H1 (cell line): ENCODE measurements around the gene LGI4. TPM values are rescaled to one million over a fixed set of nuclear protein-coding genes. Genes with fewer than 3 reads are reported as not detected.
A peak's percentile ranks its signal among the peaks of the same experiment; 100 is the strongest.

Source experiments
- CTCF ChIA-PET: fragments of 300-600 bp; sonication (Branson Sonifier 250); formaldehyde crosslinking; loops from one replicate; lab custom pipeline; 2021; ENCODE audit not compliant: partially characterized antibody; lab: Charles Lee
- POLR2A ChIA-PET: fragments of 300-600 bp; sonication (Branson Sonifier 250); formaldehyde crosslinking; loops from one replicate; lab custom pipeline; 2021; ENCODE audit warnings: inconsistent platforms; ENCODE audit not compliant: partially characterized antibody; lab: Charles Lee
- DNase-seq, 2 experiments: peaks; one replicate each; pipeline versions ENCODE4 v3.0.0 to v3.0.0-alpha.2; 2010 to 2022; ENCODE audit warnings: low spot score in 2 of 2, low read depth in 1 of 2, mixed read lengths in 1 of 2
- FAIRE-seq: peaks from 2 replicates; lab custom pipeline; 2011; peaks lifted over from hg19 to GRCh38; lab: Jason Lieb, UNC
- H2AFZ ChIP-seq: 2 replicates; pipeline ENCODE4 v1.8.1; 2012; ENCODE audit warnings: low read length, inconsistent platforms
- H2AK5ac ChIP-seq: 2 replicates; pipeline ENCODE4 v1.6.1; 2013; ENCODE audit warnings: low read depth, low read length
- H2BK120ac ChIP-seq: replicated peaks from 2 replicates; pipeline ENCODE3; 2013; ENCODE audit warnings: low read depth, low read length, inconsistent platforms
- H2BK12ac ChIP-seq: 2 replicates; pipeline ENCODE4 v1.6.1; 2013; ENCODE audit warnings: low read depth, low read length
- H2BK15ac ChIP-seq: 2 replicates; pipeline ENCODE4 v1.6.1; 2013; ENCODE audit warnings: low read length
- H2BK20ac ChIP-seq: 2 replicates; pipeline ENCODE4 v1.6.1; 2013; ENCODE audit warnings: low read length
- H2BK5ac ChIP-seq: 2 replicates; pipeline ENCODE4 v1.6.1; 2013; ENCODE audit warnings: low read depth, low read length
- H3K14ac ChIP-seq: 2 replicates; pipeline ENCODE4 v1.6.1; 2013; ENCODE audit warnings: inconsistent platforms; ENCODE audit not compliant: insufficient read length
- H3K18ac ChIP-seq: 2 replicates; pipeline ENCODE4 v1.6.1; 2013; ENCODE audit warnings: low read length; ENCODE audit errors: extremely low read depth
- H3K23ac ChIP-seq: 2 replicates; pipeline ENCODE4 v1.6.1; 2013; ENCODE audit warnings: inconsistent platforms; ENCODE audit not compliant: insufficient read length
- H3K23me2 ChIP-seq: 2 replicates; pipeline ENCODE4 v1.6.1; 2013; ENCODE audit warnings: low read depth, low read length
- H3K27ac ChIP-seq: 2 replicates; pipeline ENCODE4 v1.6.1; 2011; ENCODE audit warnings: low read depth, low read length, inconsistent platforms
- H3K27me3 ChIP-seq, 4 experiments: replicated peaks in 1 of 4; 1 replicate in 1 of 4; 2 replicates in 3 of 4; pipeline versions ENCODE4 v1.6.1 to v1.8.1; 2011 to 2013; ENCODE audit warnings: low read length in 3 of 4, mild to moderate bottlenecking in 3 of 4, inconsistent platforms in 2 of 4, mixed read lengths in 2 of 4, moderate library complexity in 1 of 4; ENCODE audit not compliant: control insufficient read depth in 3 of 4, insufficient read depth in 3 of 4; ENCODE audit errors: extremely low read depth in 1 of 4
- H3K36me3 ChIP-seq, 4 experiments: 2 replicates each; pipeline versions ENCODE4 v1.6.1 to v1.8.1; 2011 to 2013; ENCODE audit warnings: mild to moderate bottlenecking in 4 of 4, low read length in 3 of 4, moderate library complexity in 2 of 4, control low read depth in 1 of 4, inconsistent platforms in 1 of 4; ENCODE audit not compliant: insufficient read depth in 4 of 4, control insufficient read depth in 2 of 4
- H3K4ac ChIP-seq: replicated peaks from 2 replicates; pipeline ENCODE3; 2013; ENCODE audit warnings: low read length, low read depth, mixed read lengths, inconsistent platforms; ENCODE audit not compliant: insufficient read length
- H3K4me1 ChIP-seq, 4 experiments: replicated peaks in 1 of 4; 1 replicate in 1 of 4; 2 replicates in 3 of 4; pipeline versions ENCODE4 v1.6.1 to v1.8.1; 2011 to 2013; ENCODE audit warnings: low read length in 3 of 4, inconsistent platforms in 2 of 4, mixed read lengths in 1 of 4; ENCODE audit not compliant: insufficient read depth in 4 of 4, control insufficient read depth in 3 of 4
- H3K4me2 ChIP-seq, 2 experiments: 2 replicates each; pipeline versions ENCODE4 v1.6.1 to v1.8.1; 2011 to 2013; ENCODE audit warnings: low read depth in 2 of 2, low read length in 2 of 2, control low read depth in 1 of 2, inconsistent platforms in 1 of 2, mild to moderate bottlenecking in 1 of 2; ENCODE audit not compliant: insufficient read depth in 1 of 2
- H3K4me3 ChIP-seq, 4 experiments: fragments of 200-600, 300-600 bp in 1 of 4; sonication (generic), shearing (Covaris generic), sonication (Bioruptor Twin) in 1 of 4; 2 replicates each; pipeline versions ENCODE4 v1.5.1 to v1.8.1; 2011 to 2016; ENCODE audit warnings: low read length in 4 of 4, low read depth in 3 of 4, control low read depth in 2 of 4, inconsistent platforms in 2 of 4, mild to moderate bottlenecking in 2 of 4, mixed read lengths in 1 of 4, moderate library complexity in 1 of 4; ENCODE audit not compliant: insufficient read depth in 2 of 4; ENCODE audit errors: extremely low read depth in 1 of 4
- H3K56ac ChIP-seq: replicated peaks from 2 replicates; pipeline ENCODE3; 2013; ENCODE audit warnings: low read depth, mild to moderate bottlenecking, mixed read lengths, low read length, inconsistent platforms; ENCODE audit not compliant: insufficient read length
- H3K79me1 ChIP-seq: 2 replicates; pipeline ENCODE4 v1.6.1; 2013; ENCODE audit warnings: low read depth, low read length, control low read depth
- H3K79me2 ChIP-seq, 2 experiments: 2 replicates each; pipeline versions ENCODE4 v1.6.1 to v1.8.1; 2012 to 2013; ENCODE audit warnings: low read length in 2 of 2, mild to moderate bottlenecking in 2 of 2, inconsistent platforms in 1 of 2; ENCODE audit not compliant: insufficient read depth in 2 of 2, control insufficient read depth in 1 of 2
- H3K9ac ChIP-seq, 4 experiments: replicated peaks in 1 of 4; 1 replicate in 1 of 4; 2 replicates in 3 of 4; pipeline versions ENCODE4 v1.6.1 to v1.8.1; 2011 to 2013; ENCODE audit warnings: low read depth in 3 of 4, low read length in 3 of 4, control low read depth in 2 of 4, mild to moderate bottlenecking in 2 of 4, moderate library complexity in 2 of 4, inconsistent platforms in 1 of 4; ENCODE audit errors: extremely low read depth in 1 of 4
- H3K9me3 ChIP-seq, 2 experiments: 2 replicates each; pipeline versions ENCODE4 v1.6.1 to v1.8.1; 2012 to 2013; ENCODE audit warnings: mild to moderate bottlenecking in 2 of 2, moderate library complexity in 2 of 2, control low read depth in 1 of 2, inconsistent platforms in 1 of 2, low read depth in 1 of 2, low read length in 1 of 2, mixed read lengths in 1 of 2; ENCODE audit not compliant: insufficient read depth in 2 of 2
- H4K20me1 ChIP-seq, 2 experiments: replicated peaks in 1 of 2; 2 replicates each; pipeline versions ENCODE3 to v1.8.1; 2011 to 2013; ENCODE audit warnings: inconsistent platforms in 2 of 2, low read length in 2 of 2, mild to moderate bottlenecking in 1 of 2; ENCODE audit not compliant: insufficient read depth in 2 of 2, control insufficient read depth in 1 of 2
- H4K5ac ChIP-seq: 2 replicates; pipeline ENCODE4 v1.6.1; 2013; ENCODE audit warnings: low read length, low read depth, mixed read lengths, inconsistent platforms; ENCODE audit not compliant: insufficient read length
- H4K8ac ChIP-seq: 2 replicates; pipeline ENCODE4 v1.8.0; 2013; ENCODE audit warnings: mild to moderate bottlenecking, moderate library complexity, low read length, inconsistent platforms; ENCODE audit not compliant: insufficient read depth; ENCODE audit errors: extremely low read depth
- H4K91ac ChIP-seq: replicated peaks from 2 replicates; pipeline ENCODE3; 2013; ENCODE audit warnings: low read length, mixed read lengths, inconsistent platforms; ENCODE audit not compliant: insufficient read length
- CREB1 ChIP-seq: IDR thresholded peaks from 2 replicates; pipeline ENCODE4 v1.6.1; 2012; ENCODE audit warnings: inconsistent platforms
- CTBP2 ChIP-seq: IDR thresholded peaks from 2 replicates; pipeline ENCODE4 v1.7.0; 2011; ENCODE audit warnings: borderline replicate concordance, mild to moderate bottlenecking, moderate library complexity, mixed read lengths, low read length; ENCODE audit not compliant: insufficient read depth, insufficient read length
- EZH2 ChIP-seq: fragments of 200-600 bp; sonication (generic); IDR thresholded peaks from 2 replicates; pipeline ENCODE4 v1.7.1; 2012; ENCODE audit warnings: low read depth, mild to moderate bottlenecking, moderate library complexity, low read length, inconsistent platforms; ENCODE audit not compliant: severe bottlenecking
- GTF2F1 ChIP-seq: IDR thresholded peaks from 2 replicates; pipeline ENCODE4 v1.6.1; 2012; ENCODE audit warnings: low read depth, low read length, improper control_type of control experiment, borderline replicate concordance
- HDAC2 ChIP-seq, 2 experiments: fragments of 300-600 bp in 1 of 2; sonication (generic) in 1 of 2; IDR thresholded peaks; 2 replicates each; pipeline ENCODE4 v1.6.1; 2011 to 2012; ENCODE audit warnings: low read depth in 2 of 2, low read length in 2 of 2, mild to moderate bottlenecking in 2 of 2, moderate library complexity in 2 of 2, borderline replicate concordance in 1 of 2, inconsistent platforms in 1 of 2
- KDM4A ChIP-seq: IDR thresholded peaks from one replicate; pipeline ENCODE4 v1.7.1; 2012; ENCODE audit warnings: low read depth, mild to moderate bottlenecking, moderate library complexity, low read length, inconsistent platforms; ENCODE audit not compliant: severe bottlenecking
- RFX5 ChIP-seq: IDR thresholded peaks from 2 replicates; pipeline ENCODE4 v1.6.1; 2011; ENCODE audit warnings: low read depth, low read length, improper control_type of control experiment, borderline replicate concordance
- SAP30 ChIP-seq: fragments of 300-600 bp; sonication (generic); IDR thresholded peaks from 2 replicates; pipeline ENCODE4 v1.7.1; 2012; ENCODE audit warnings: low read length, moderate library complexity, mild to moderate bottlenecking, inconsistent platforms; ENCODE audit not compliant: insufficient read depth, insufficient replicate concordance
- SIN3A ChIP-seq, 2 experiments: IDR thresholded peaks in 1 of 2; conservative IDR thresholded peaks in 1 of 2; 2 replicates each; pipeline ENCODE4 v1.6.1; 2011 to 2012; ENCODE audit warnings: low read length in 2 of 2, improper control_type of control experiment in 1 of 2, low read depth in 1 of 2, mild to moderate bottlenecking in 1 of 2
- SRF ChIP-seq: IDR thresholded peaks from 2 replicates; pipeline ENCODE4 v1.6.1; 2011; ENCODE audit warnings: mild to moderate bottlenecking, low read depth, low read length, moderate library complexity
- SUZ12 ChIP-seq: fragments of 200-600 bp; sonication (generic); IDR thresholded peaks from 2 replicates; pipeline ENCODE4 v1.6.1; 2012; ENCODE audit warnings: mild to moderate bottlenecking, inconsistent platforms, low read length, moderate library complexity, mixed read lengths
- TAF1 ChIP-seq: IDR thresholded peaks from 2 replicates; pipeline ENCODE4 v1.6.1; 2011; ENCODE audit warnings: mild to moderate bottlenecking, low read depth, low read length
- TBP ChIP-seq: IDR thresholded peaks from 2 replicates; pipeline ENCODE4 v1.6.1; 2011; ENCODE audit warnings: low read depth, low read length, improper control_type of control experiment
- WGBS, 2 experiments: shearing (Covaris generic) in 1 of 2; methylation state at CpG; one replicate each; pipeline versions ENCODE4 v1.1.6 to v1.1.7; 2013 to 2015; ENCODE audit warnings: low lambda C conversion rate in 2 of 2, mixed read lengths in 2 of 2, inconsistent platforms in 1 of 2, low coverage in 1 of 2, missing lambda C conversion rate in 1 of 2; ENCODE audit not compliant: insufficient replicate concordance in 2 of 2, insufficient coverage in 1 of 2, insufficient read length in 1 of 2; ENCODE audit errors: extremely low coverage in 1 of 2, missing lambda C conversion rate in 1 of 2; 5-methylcytosine and 5-hydroxymethylcytosine counted together
- polyA plus RNA-seq, 7 experiments: library from polyadenylated mRNA; depleted of rRNA in 3 of 7; stranded (reverse) in 5 of 7; unstranded in 2 of 7; fragments of >200 nt in 5 of 7; fragments of 200-250 nt in 2 of 7; gene quantifications; 1 replicate in 5 of 7; 2 replicates in 1 of 7; 4 replicates in 1 of 7; pipeline versions ENCODE4 v1.2.1 to v1.2.3, GENCODE V29; 2011 to 2013; ENCODE audit warnings: missing spikeins in 2 of 7, mixed read lengths in 2 of 7
- total RNA-seq: library from RNA; stranded (reverse); fragmentation: NEBNext Ultra II Directional; extraction: Animal tissue kit (Norgen Biotek cat#: 25700); gene quantifications from 2 replicates; pipeline ENCODE4 v1.2.1, GENCODE V29; 2021

LGI4 gene
- total and polyA plus RNA-seq, 2 of the 8 experiments (the other 6 are each of a cell fraction or from before 2014, with no cell fraction given): 2.0 to 8.2 TPM

- ChIA-PET POLR2A (no interaction called here), CTCF (interaction anchor here (0.7 kb wide), 1 partner anchor 33 kb away, joined by 3 read pairs; no protein-coding TSS in a partner anchor)
- Histone ChIP-seq H3K27ac (no peak overlapping the region), H3K36me3 (no peaks in the 10 kb centered on the region), H3K9me3 (no peaks in the 10 kb centered on the region), H3K4ac (no peak overlapping the region), H2AK5ac (no peak overlapping the region), H3K23me2 (no peaks in the 10 kb centered on the region; the same call in 1 of the 2 replicates), H3K4me3 (no peak overlapping the region), H3K9ac (no peak overlapping the region), H3K79me1 (no peaks in the 10 kb centered on the region), H2AFZ (no peak overlapping the region), H3K79me2 (no peaks in the 10 kb centered on the region), H3K4me1 (peaks cover 0 to 2% (median 0%) of the 10 kb centered on the region in 4 experiments; a peak in 1 of 7 replicates), H3K18ac (no peak overlapping the region), H4K20me1 (no peaks in the 10 kb centered on the region), H4K8ac (peak overlapping the region; percentile 22), H3K4me2 (no peak overlapping the region), H2BK5ac (no peak overlapping the region), H3K23ac (no peak overlapping the region), H2BK120ac (no peak overlapping the region), H2BK20ac (no peak overlapping the region), H3K27me3 (no peaks in the 10 kb centered on the region; a peak in 2 of 7 replicates), H4K91ac (no peak overlapping the region), H2BK15ac (no peak overlapping the region; the same call in 1 of the 2 replicates), H2BK12ac (no peak overlapping the region), H3K56ac (no peak overlapping the region), H3K14ac (no peak overlapping the region), H4K5ac (no peak overlapping the region)
- no peak for FAIRE-seq
- no peak for DNase-seq
- WGBS, 2 experiments: 78% methylated on average over 7 of the region's 8 CpGs; no CpG with 5 or more reads in 1 of the 2 experiments
- no peak for TF ChIP-seq TBP
- TF ChIP-seq SRF: no peak
- no peak for TF ChIP-seq CTBP2
- TF ChIP-seq CREB1: no peak
- TF ChIP-seq SAP30: no peak
- no peak for TF ChIP-seq GTF2F1
- no peak for TF ChIP-seq RFX5
- no peak for TF ChIP-seq SIN3A (conservative IDR thresholded peaks at IDR 0.05 in 1 of 2, IDR thresholded peaks at IDR 0.05 in 1 of 2; ENCODE audit: low read depth in 1 of 2, low read length in 2 of 2)
- no peak for TF ChIP-seq KDM4A
- no peak for TF ChIP-seq EZH2
- TF ChIP-seq TAF1: no peak
- TF ChIP-seq HDAC2 (IDR thresholded peaks at IDR 0.05; ENCODE audit: borderline replicate concordance in 1 of 2, low read depth in 2 of 2, low read length in 2 of 2): no peak
- TF ChIP-seq SUZ12: no peak
Measured at GRCh38 chr19:35076657-35077056, 58.2 kb downstream of the LGI4 start.
